BJ (cell line): ENCODE measurements around the gene CRTAC1. TPM values are rescaled to one million over a fixed set of nuclear protein-coding genes. Genes with fewer than 3 reads are reported as not detected.

ENCODE experiments used
- CTCF ChIA-PET: fragments of 350-600 bp; formaldehyde crosslinking; extraction: SDS; loops from one replicate; lab custom pipeline; 2021; ENCODE audit warnings: antibody characterized with exemption, inconsistent platforms; lab: Yijun Ruan, JAX
- POLR2A ChIA-PET: fragments of 300-600 bp; sonication (Branson Sonifier 250); formaldehyde crosslinking; extraction: SDS; loops from one replicate; lab custom pipeline; 2021; ENCODE audit warnings: antibody characterized with exemption; lab: Charles Lee
- DNase-seq: peaks from one replicate; pipeline ENCODE4 v3.0.0-alpha.2; 2011; ENCODE audit warnings: low read depth
- H3K27me3 ChIP-seq: 2 replicates; pipeline ENCODE4 v1.6.0; 2011; ENCODE audit warnings: low read length; ENCODE audit not compliant: control insufficient read depth, insufficient read depth
- H3K36me3 ChIP-seq: 2 replicates; pipeline ENCODE4 v1.5.1; 2011; ENCODE audit warnings: low read length; ENCODE audit not compliant: control insufficient read depth, insufficient read depth
- H3K4me3 ChIP-seq: 2 replicates; pipeline ENCODE4 v1.5.1; 2011; ENCODE audit warnings: low read depth, mild to moderate bottlenecking, control low read depth, low read length
- polyA plus RNA-seq: library from polyadenylated mRNA; depleted of rRNA; stranded (reverse); fragments of >200 nt; gene quantifications from 2 replicates; pipeline ENCODE4 v1.2.3, GENCODE V29; 2011
- TF ChIP-seq, protein P1 (sequence below): IDR thresholded peaks from 2 replicates; pipeline ENCODE4 v1.5.1; 2011; ENCODE audit warnings: low read depth, mild to moderate bottlenecking, control low read depth, inconsistent platforms, low read length, moderate library complexity; ENCODE audit not compliant: insufficient read depth

Gene CRTAC1
- polyA plus RNA-seq, 1 experiment: not detected

GRCh38 chr10:97961945-97962344 lies 68.5 kb downstream of the CRTAC1 start:
- POLR2A ChIA-PET: no interaction called here
- CTCF ChIA-PET: no interaction called here
- TF ChIP-seq, protein P1, sequence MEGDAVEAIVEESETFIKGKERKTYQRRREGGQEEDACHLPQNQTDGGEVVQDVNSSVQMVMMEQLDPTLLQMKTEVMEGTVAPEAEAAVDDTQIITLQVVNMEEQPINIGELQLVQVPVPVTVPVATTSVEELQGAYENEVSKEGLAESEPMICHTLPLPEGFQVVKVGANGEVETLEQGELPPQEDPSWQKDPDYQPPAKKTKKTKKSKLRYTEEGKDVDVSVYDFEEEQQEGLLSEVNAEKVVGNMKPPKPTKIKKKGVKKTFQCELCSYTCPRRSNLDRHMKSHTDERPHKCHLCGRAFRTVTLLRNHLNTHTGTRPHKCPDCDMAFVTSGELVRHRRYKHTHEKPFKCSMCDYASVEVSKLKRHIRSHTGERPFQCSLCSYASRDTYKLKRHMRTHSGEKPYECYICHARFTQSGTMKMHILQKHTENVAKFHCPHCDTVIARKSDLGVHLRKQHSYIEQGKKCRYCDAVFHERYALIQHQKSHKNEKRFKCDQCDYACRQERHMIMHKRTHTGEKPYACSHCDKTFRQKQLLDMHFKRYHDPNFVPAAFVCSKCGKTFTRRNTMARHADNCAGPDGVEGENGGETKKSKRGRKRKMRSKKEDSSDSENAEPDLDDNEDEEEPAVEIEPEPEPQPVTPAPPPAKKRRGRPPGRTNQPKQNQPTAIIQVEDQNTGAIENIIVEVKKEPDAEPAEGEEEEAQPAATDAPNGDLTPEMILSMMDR: no peak
- H3K36me3 ChIP-seq: no peaks in the 10 kb centered on the region
- no peak overlapping the region for H3K4me3 ChIP-seq
- DNase-seq: no peak
- no peaks in the 10 kb centered on the region; the same call in 1 of the 2 replicates for H3K27me3 ChIP-seq

DNA sequence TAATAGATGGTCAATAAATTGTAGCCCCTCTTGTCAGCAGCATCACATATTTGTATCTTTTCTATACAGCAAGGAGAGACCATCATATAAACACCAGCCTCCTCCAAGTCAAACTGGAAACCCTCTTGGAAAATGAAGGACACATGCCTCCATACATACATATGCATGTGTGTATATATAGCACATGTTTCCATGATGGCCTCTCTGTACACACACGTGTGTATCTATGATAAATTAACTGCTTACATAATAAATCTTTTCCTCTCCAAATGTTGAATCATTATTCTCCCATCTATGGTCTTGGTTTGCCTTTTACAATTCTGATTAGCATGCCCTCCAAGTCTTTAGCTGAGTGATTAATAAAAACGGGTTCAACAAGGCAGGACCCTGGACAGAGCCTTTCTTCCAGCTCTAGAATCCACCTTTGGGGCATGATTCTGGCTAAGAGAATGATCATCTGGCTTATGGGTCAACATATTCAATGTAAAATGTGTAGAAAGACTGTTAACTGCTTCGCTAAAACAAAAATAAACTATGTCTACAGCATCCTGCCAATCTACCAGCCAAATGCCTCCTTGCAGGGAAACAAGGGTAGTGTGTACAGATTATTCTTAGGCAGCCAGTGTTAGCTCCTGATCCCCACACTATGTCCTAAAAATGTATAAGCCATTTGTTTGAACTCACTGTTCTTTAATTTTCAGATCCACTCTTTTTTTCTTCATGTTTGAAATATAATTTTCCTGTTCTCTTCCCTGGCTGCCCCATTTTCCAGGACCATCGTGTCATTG lies 70.0 kb downstream of the CRTAC1 start:
- ChIA-PET CTCF (no interaction called here), POLR2A (no interaction called here)
- Histone ChIP-seq H3K27me3 (no peaks in the 10 kb centered on the region; the same call in 1 of the 2 replicates), H3K36me3 (no peaks in the 10 kb centered on the region), H3K4me3 (no peak overlapping the region)
- TF ChIP-seq, protein P1: no peak
- DNase-seq: no peak

DNA sequence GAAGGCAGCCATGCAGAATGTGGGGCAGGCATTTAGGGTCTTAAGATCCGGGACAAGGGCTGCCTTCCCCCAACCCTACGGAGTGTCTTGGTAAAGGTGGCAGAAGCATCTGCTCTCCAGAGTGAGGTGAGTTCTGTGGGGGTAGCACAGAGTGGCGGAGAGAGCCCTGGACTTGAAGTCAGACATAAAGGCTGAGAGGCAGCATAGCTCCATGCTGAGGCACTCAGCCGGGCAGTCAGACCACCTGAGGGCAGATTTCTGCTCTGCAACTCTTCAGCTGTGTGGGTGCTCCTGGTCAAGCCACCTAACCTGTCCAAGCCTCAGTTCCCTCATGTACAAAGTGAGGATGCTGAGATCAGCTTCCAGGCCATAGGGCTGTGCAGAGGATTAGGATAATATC lies 81.0 kb downstream of the CRTAC1 start:
- CTCF ChIA-PET: no interaction called here
- POLR2A ChIA-PET: no interaction called here
- DNase-seq: no peak
- TF ChIP-seq, protein P1: no peak
- no peaks in the 10 kb centered on the region for H3K27me3 ChIP-seq
- H3K36me3 ChIP-seq: no peaks in the 10 kb centered on the region
- no peak overlapping the region for H3K4me3 ChIP-seq

- POLR2A ChIA-PET: no interaction called here
- DNase-seq: no peak
- H3K36me3 ChIP-seq: no peaks in the 10 kb centered on the region
- H3K4me3 ChIP-seq: no peak overlapping the region
- H3K27me3 ChIP-seq: no peaks in the 10 kb centered on the region
- CTCF ChIA-PET: no interaction called here
- TF ChIP-seq, protein P1: no peak
Measured at GRCh38 chr10:97948822-97949221, 81.6 kb downstream of the CRTAC1 start.

DNA sequence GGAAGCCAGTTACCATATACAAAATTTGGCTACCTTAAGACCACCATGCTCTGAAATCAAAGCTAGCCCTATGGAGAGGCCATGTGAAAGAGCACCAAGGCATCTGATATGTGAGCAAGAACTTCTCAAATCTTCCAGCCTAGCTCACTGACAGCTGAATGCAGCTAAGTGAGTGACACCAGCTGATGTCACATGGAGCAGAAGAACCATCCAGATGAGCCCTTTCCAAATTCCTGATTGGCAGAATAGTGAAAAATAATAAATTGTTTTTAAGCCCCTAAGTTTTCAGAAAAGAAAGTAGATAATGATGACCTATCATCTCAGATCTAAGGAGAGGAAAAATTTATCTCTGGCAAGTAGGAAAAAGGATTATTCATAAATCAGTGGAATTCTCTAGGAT lies 85.6 kb downstream of the CRTAC1 start:
- DNase-seq: no peak
- no peak overlapping the region for H3K4me3 ChIP-seq

More for the DNA sequence above, 85.6 kb downstream of the CRTAC1 start:
- POLR2A ChIA-PET: no interaction called here
- Histone ChIP-seq H3K27me3 (no peaks in the 10 kb centered on the region), H3K36me3 (no peaks in the 10 kb centered on the region)
- TF ChIP-seq, protein P1: no peak
- CTCF ChIA-PET: no interaction called here
